HepG2 (cell line): ENCODE data around the gene PTPRF. TPM values are rescaled to one million over a fixed set of nuclear protein-coding genes. Genes with fewer than 3 reads are reported as not detected.

ENCODE experiments used
- AKAP8 ChIP-seq: sonication (generic); formaldehyde crosslinking; IDR thresholded peaks from 2 replicates; pipeline ENCODE4 v1.5.1; 2020; ENCODE audit warnings: mild to moderate bottlenecking, missing genetic modification reagents
- ATF1 ChIP-seq: IDR thresholded peaks from 2 replicates; pipeline ENCODE4 v1.6.1; 2016; ENCODE audit warnings: mild to moderate bottlenecking, control low read depth
- HES4 ChIP-seq: sonication (generic); formaldehyde crosslinking; IDR thresholded peaks from 2 replicates; pipeline ENCODE4 v1.9.0; 2021; ENCODE audit warnings: mild to moderate bottlenecking, missing genetic modification reagents, borderline replicate concordance
- JUND ChIP-seq: sonication (generic); formaldehyde crosslinking; IDR thresholded peaks from 2 replicates; pipeline ENCODE4 v1.8.0; 2022; ENCODE audit warnings: mild to moderate bottlenecking, missing genetic modification reagents
- NR2F1 ChIP-seq, 2 experiments: fragments of 450-650 bp in 1 of 2; formaldehyde crosslinking in 1 of 2; IDR thresholded peaks; 2 replicates each; pipeline versions ENCODE4 v1.5.0 to v1.6.1; 2016 to 2020; ENCODE audit warnings: mild to moderate bottlenecking in 1 of 2, missing compliant biosample characterization in 1 of 2, missing genetic modification reagents in 1 of 2, moderate library complexity in 1 of 2
- NR2F6 ChIP-seq, 2 experiments: IDR thresholded peaks; 2 replicates each; pipeline ENCODE4 v1.6.1; 2016; ENCODE audit warnings: antibody characterized with exemption in 1 of 2, mild to moderate bottlenecking in 1 of 2
- TBP ChIP-seq: sonication (generic); formaldehyde crosslinking; IDR thresholded peaks from 2 replicates; pipeline ENCODE4 v1.5.0; 2020; ENCODE audit warnings: missing genetic modification reagents
- TBX2 ChIP-seq: sonication (generic); formaldehyde crosslinking; IDR thresholded peaks from 2 replicates; pipeline ENCODE4 v1.5.0; 2020; ENCODE audit warnings: missing genetic modification reagents, mild to moderate bottlenecking, borderline replicate concordance
- ZBTB7A ChIP-seq: sonication (generic); formaldehyde crosslinking; IDR thresholded peaks from 2 replicates; pipeline ENCODE4 v1.8.0; 2022; ENCODE audit warnings: mild to moderate bottlenecking, missing genetic modification reagents
- ZFP90 ChIP-seq: sonication (generic); formaldehyde crosslinking; IDR thresholded peaks from 2 replicates; pipeline ENCODE4 v1.8.0; 2022; ENCODE audit warnings: missing genetic modification reagents, mild to moderate bottlenecking, inconsistent platforms, borderline replicate concordance
- ZNF570 ChIP-seq: sonication (generic); formaldehyde crosslinking; IDR thresholded peaks from 2 replicates; pipeline ENCODE4 v1.4.0; 2020; ENCODE audit warnings: mild to moderate bottlenecking, missing genetic modification reagents, borderline replicate concordance
- polyA plus RNA-seq, 8 experiments: library from polyadenylated mRNA; depleted of rRNA in 3 of 8; stranded (reverse) in 7 of 8; unstranded in 1 of 8; fragments of >200 nt; fragmentation: Illumina TruSeq in 4 of 8; extraction: Trizol in 4 of 8; gene quantifications; 2 replicates each; pipeline versions ENCODE4 v1.2.1 to v1.2.3, GENCODE V29; 2011 to 2016; ENCODE audit warnings: low read depth in 4 of 8, missing spikeins in 1 of 8, mixed read lengths in 1 of 8; ENCODE audit not compliant: insufficient read depth in 1 of 8
- total RNA-seq, 5 experiments: library from RNA; depleted of rRNA; stranded (reverse); fragments of >200 nt; fragmentation: Illumina TruSeq; extraction: Trizol; gene quantifications; 2 replicates each; pipeline ENCODE4 v1.2.3, GENCODE V29; 2016; ENCODE audit warnings: low read depth in 1 of 5
- TF ChIP-seq, protein P1 (sequence below): sonication (generic); formaldehyde crosslinking; IDR thresholded peaks from 2 replicates; pipeline ENCODE4 v1.4.0; 2020; ENCODE audit warnings: missing genetic modification reagents
- TF ChIP-seq, protein P2 (sequence below): fragments of 450-650 bp; IDR thresholded peaks from 2 replicates; pipeline ENCODE4 v1.6.1; 2017
- TF ChIP-seq, protein P3 (sequence below): sonication (generic); formaldehyde crosslinking; IDR thresholded peaks from 2 replicates; pipeline ENCODE4 v1.4.0; 2020; ENCODE audit warnings: missing genetic modification reagents
- TF ChIP-seq, protein P4 (sequence below): sonication (generic); formaldehyde crosslinking; IDR thresholded peaks from 2 replicates; pipeline ENCODE4 v1.8.1; 2022; ENCODE audit warnings: low read depth, mild to moderate bottlenecking, missing genetic modification reagents

Gene PTPRF
- total and polyA plus RNA-seq, 2 of the 13 experiments (the other 11 are each of a cell fraction or from before 2014, with no cell fraction given), result 55.9 to 167 TPM

DNA sequence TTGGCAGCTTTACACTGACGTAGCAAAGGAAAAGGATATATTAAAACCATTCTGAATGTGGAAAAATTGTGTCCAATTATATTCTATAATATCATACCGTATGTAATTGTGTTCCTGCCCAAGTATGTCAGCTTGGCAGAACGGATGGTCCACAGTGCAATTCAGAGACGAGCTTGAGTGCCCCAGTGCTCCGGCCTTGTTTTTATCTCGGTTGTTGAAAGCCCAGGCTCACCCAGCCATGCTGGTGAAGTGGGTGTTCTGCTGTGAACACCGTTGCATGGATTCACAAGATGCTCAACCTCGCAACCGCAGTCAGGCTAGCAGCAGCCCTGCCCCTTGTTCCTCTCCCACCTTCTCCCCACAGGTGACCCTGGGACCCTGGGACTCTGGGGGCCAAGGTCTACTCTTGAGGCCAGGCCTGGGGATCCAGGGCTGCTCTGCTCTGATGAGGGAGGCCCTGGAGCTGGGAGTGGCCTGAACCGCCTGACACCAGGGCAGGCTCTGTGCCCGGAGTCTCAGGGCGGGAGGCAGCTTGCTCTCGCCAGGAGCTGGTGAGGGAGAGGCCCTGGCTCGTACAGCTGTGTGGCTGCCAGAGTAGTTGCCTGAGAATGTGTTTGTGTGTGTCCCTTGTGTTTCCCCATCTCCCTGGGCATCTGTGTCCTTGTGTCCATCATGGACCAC lies 11.2 kb downstream of the PTPRF start (continued):
- TF ChIP-seq TBP (CRISPR knock-in tag) (no peak), NR2F6 (IDR thresholded peaks at IDR 0.05) (peak; percentile 65), NR2F6 (CRISPR knock-in tag; IDR thresholded peaks at IDR 0.05) (peak; percentile 61), ZBTB7A (CRISPR knock-in tag) (0 out of 2 replicates have a peak, but pooled peaks have one; percentile 40), HES4 (CRISPR knock-in tag) (no peak), NR2F1 (CRISPR knock-in tag; IDR thresholded peaks at IDR 0.05) (peak; percentile 32 to 68; a peak in 2 of 4 replicates), AKAP8 (CRISPR knock-in tag) (no peak), ZFP90 (CRISPR knock-in tag) (no peak), ZNF570 (no peak), ATF1 (CRISPR knock-in tag) (no peak), TBX2 (CRISPR knock-in tag) (peak; percentile 70), JUND (CRISPR knock-in tag) (no peak)
- TF ChIP-seq, protein P1, sequence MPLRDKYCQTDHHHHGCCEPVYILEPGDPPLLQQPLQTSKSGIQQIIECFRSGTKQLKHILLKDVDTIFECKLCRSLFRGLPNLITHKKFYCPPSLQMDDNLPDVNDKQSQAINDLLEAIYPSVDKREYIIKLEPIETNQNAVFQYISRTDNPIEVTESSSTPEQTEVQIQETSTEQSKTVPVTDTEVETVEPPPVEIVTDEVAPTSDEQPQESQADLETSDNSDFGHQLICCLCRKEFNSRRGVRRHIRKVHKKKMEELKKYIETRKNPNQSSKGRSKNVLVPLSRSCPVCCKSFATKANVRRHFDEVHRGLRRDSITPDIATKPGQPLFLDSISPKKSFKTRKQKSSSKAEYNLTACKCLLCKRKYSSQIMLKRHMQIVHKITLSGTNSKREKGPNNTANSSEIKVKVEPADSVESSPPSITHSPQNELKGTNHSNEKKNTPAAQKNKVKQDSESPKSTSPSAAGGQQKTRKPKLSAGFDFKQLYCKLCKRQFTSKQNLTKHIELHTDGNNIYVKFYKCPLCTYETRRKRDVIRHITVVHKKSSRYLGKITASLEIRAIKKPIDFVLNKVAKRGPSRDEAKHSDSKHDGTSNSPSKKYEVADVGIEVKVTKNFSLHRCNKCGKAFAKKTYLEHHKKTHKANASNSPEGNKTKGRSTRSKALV (CRISPR knock-in tag), result no peak
- TF ChIP-seq, protein P2, sequence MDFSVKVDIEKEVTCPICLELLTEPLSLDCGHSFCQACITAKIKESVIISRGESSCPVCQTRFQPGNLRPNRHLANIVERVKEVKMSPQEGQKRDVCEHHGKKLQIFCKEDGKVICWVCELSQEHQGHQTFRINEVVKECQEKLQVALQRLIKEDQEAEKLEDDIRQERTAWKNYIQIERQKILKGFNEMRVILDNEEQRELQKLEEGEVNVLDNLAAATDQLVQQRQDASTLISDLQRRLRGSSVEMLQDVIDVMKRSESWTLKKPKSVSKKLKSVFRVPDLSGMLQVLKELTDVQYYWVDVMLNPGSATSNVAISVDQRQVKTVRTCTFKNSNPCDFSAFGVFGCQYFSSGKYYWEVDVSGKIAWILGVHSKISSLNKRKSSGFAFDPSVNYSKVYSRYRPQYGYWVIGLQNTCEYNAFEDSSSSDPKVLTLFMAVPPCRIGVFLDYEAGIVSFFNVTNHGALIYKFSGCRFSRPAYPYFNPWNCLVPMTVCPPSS, result no peak
- TF ChIP-seq, protein P3, sequence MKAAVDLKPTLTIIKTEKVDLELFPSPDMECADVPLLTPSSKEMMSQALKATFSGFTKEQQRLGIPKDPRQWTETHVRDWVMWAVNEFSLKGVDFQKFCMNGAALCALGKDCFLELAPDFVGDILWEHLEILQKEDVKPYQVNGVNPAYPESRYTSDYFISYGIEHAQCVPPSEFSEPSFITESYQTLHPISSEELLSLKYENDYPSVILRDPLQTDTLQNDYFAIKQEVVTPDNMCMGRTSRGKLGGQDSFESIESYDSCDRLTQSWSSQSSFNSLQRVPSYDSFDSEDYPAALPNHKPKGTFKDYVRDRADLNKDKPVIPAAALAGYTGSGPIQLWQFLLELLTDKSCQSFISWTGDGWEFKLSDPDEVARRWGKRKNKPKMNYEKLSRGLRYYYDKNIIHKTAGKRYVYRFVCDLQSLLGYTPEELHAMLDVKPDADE (CRISPR knock-in tag), result no peak
- TF ChIP-seq, protein P4, sequence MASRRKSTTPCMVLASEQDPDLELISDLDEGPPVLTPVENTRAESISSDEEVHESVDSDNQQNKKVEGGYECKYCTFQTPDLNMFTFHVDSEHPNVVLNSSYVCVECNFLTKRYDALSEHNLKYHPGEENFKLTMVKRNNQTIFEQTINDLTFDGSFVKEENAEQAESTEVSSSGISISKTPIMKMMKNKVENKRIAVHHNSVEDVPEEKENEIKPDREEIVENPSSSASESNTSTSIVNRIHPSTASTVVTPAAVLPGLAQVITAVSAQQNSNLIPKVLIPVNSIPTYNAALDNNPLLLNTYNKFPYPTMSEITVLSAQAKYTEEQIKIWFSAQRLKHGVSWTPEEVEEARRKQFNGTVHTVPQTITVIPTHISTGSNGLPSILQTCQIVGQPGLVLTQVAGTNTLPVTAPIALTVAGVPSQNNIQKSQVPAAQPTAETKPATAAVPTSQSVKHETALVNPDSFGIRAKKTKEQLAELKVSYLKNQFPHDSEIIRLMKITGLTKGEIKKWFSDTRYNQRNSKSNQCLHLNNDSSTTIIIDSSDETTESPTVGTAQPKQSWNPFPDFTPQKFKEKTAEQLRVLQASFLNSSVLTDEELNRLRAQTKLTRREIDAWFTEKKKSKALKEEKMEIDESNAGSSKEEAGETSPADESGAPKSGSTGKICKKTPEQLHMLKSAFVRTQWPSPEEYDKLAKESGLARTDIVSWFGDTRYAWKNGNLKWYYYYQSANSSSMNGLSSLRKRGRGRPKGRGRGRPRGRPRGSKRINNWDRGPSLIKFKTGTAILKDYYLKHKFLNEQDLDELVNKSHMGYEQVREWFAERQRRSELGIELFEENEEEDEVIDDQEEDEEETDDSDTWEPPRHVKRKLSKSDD, result peak; percentile 62; the same call in 1 of the 2 replicates
- TF ChIP-seq, all 625 proteins: peak for 80
